HG03060 (cell line): ENCODE data around the gene PCDHGA11.
"Not testable (repeated sequence)": the region's sequence is repeated elsewhere in the genome, so short reads cannot be mapped to it uniquely, and the experiment has no call there.

Source experiments
- ATAC-seq: cut with Tn5 transposase; IDR thresholded peaks from one replicate; pipeline ENCODE4 v1.9.1; 2021; ENCODE audit warnings: low read depth, moderate number of reproducible peaks; ENCODE audit not compliant: unreplicated experiment

PCDHGA11 gene

DNA sequence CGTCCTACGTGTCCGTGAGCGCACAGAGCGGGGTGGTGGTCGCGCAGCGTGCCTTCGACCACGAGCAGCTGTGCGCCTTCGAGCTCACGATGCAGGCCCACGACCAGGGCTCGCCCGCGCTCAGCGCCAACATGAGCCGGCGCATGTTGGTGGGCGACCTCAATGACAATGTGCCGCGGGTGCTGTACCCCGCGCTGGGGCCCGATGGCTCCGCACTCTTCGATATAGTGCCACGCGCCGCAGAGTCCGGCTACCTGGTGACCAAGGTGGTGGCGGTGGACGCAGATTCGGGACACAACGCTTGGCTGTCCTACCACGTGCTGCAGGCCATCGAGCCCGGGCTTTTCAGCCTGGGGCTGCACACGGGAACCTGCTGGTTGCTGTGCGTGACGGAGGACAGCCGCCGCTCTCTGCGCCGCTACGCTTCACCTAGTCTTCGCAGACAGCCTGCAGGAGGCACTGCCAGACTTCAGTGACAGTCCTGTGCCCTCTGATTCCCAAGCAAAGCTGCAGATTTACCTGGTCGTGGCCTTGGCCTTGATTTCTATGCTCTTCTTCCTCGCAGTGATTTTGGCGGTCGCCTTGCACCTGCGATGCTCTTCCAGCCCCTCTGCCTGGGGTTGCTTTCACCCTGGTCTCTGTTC lies 7.1 kb downstream of the PCDHGA11 start:
- ATAC-seq, result no peak

- ATAC-seq, result peak; percentile 85
Measured at GRCh38 chr5:141430332-141431113, 9.7 kb downstream of the PCDHGA11 start, which contains the start of gene PCDHGA12. Gene PCDHGA12 (plus strand): TSS chr5:141430507. CDS start chr5:141430760, 253 bp downstream.

GRCh38 chr5:141431286-141431685 lies 10.4 kb downstream of the PCDHGA11 start:
- no peak for ATAC-seq

DNA sequence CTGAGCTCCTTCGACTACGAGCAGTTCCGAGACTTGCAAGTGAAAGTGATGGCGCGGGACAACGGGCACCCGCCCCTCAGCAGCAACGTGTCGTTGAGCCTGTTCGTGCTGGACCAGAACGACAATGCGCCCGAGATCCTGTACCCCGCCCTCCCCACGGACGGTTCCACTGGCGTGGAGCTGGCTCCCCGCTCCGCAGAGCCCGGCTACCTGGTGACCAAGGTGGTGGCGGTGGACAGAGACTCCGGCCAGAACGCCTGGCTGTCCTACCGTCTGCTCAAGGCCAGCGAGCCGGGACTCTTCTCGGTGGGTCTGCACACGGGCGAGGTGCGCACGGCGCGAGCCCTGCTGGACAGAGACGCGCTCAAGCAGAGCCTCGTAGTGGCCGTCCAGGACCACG lies 11.5 kb downstream of the PCDHGA11 start:
- ATAC-seq, result not testable (repeated sequence)

DNA sequence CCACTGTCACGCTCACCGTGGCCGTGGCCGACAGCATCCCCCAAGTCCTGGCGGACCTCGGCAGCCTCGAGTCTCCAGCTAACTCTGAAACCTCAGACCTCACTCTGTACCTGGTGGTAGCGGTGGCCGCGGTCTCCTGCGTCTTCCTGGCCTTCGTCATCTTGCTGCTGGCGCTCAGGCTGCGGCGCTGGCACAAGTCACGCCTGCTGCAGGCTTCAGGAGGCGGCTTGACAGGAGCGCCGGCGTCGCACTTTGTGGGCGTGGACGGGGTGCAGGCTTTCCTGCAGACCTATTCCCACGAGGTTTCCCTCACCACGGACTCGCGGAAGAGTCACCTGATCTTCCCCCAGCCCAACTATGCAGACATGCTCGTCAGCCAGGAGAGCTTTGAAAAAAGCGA lies 11.9 kb downstream of the PCDHGA11 start:
- not testable (repeated sequence) for ATAC-seq

GRCh38 chr5:141434006-141434405 lies 13.2 kb downstream of the PCDHGA11 start:
- no peak for ATAC-seq

DNA sequence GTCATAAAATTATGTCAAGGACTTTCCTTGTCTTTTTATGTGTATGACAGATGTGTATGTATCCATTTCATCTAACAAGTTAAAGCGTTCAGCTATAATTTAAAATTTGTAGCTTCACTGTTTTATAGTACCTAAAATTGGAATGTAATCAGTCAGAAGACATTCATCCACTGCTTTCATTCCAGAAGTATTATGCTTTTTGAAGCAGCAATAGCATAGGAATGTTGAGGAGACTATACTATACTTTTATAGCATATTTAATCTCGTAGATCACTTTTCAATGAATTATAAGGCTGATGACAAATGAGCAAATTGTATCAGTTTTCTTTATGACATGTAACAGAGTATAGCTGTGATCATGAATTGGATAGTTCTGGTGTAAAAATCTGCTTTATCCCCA lies 16.4 kb downstream of the PCDHGA11 start:
- ATAC-seq, result no peak

GRCh38 chr5:141439411-141440141 lies 18.7 kb downstream of the PCDHGA11 start:
- ATAC-seq, result no peak

DNA sequence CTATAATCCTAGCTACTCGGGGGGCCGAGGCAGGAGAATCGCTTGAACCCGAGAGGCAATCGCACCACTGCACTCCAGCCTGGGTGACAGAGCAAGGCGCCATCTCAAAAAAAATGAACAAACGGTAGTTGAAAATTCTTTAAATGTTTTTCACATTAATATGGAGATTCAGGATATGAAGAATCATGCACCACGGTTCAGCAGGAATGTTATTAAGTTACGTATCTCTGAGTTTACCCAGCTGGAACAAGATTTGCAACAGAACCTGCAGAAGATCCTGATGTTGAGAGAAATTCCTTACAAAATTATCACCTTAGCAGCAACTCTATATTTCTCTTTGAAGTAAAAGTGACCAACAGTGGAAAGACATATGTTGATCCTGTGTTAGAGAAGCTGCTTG lies 19.5 kb downstream of the PCDHGA11 start:
- no peak for ATAC-seq

DNA sequence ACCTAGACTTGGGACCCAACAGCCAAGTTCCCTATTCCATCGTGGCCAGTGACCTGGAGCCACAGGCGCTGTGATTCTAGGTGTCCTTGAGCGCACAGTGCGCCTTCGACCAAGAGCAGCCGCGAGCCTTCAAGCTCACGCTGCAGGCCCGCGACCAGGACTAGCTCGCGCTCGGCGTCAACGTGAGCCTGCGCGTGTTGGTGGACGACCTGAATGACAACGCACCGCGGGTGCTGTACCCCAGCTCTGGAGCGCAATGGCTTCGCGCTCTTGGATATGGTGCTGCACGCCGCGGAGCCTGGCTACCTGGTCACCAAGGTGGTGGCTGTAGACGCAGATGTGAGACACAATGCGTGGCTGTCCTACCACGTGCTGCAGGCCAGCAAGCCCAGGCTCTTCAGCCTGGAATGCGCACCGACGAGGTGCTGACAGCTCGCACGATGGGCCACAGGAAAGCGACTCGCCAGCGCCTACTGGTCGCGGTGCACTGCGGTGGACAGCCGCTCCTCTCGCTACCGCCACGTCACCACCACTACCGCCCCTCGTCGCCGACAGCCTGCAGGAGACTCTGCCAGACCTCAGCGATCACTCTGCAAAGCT lies 20.8 kb downstream of the PCDHGA11 start:
- ATAC-seq, result no peak

DNA sequence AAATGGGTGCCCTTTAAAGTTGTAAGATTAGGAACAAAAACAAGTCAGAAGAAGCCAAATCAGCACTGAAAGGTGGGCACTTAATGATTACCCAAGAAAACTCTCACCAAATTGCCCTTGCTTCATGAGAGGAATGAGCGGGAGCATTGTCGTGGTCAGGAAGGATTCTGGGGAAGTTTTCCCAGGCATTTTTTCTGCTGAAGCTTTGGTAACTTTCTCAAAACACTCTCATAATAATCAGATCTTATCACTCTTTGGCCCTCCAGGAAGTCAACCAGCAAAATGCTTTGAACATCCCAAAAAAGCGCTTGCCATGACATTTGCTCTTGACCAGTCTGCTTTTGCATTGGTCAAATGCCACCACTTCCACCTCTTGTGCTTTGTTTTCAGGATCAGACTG lies 44.5 kb downstream of the PCDHGA11 start:
- ATAC-seq, result no peak
